Liver (tissue), 9 donors: ENCODE results near the gene PRKN. TPM values are rescaled to one million over a fixed set of nuclear protein-coding genes. Genes with fewer than 3 reads are reported as not detected.

Experiments used
- DNase-seq: peaks from one replicate; pipeline ENCODE4 v3.0.0-alpha.2; 2017; ENCODE audit warnings: low spot score
- H3K27ac ChIP-seq, 2 donors: one replicate each; pipeline ENCODE4 v1.7.0; 2013; ENCODE audit warnings: inconsistent platforms in 2 of 2, low read length in 2 of 2, control low read depth in 1 of 2, low read depth in 1 of 2, mild to moderate bottlenecking in 1 of 2
- H3K27me3 ChIP-seq, 4 donors: one replicate each; pipeline versions ENCODE4 v1.6.1 to v1.7.0; 2013; ENCODE audit warnings: low read length in 3 of 4, inconsistent platforms in 1 of 4, mild to moderate bottlenecking in 1 of 4, moderate library complexity in 1 of 4; ENCODE audit not compliant: control insufficient read depth in 4 of 4, insufficient read depth in 4 of 4
- H3K36me3 ChIP-seq, 4 donors: one replicate each; pipeline versions ENCODE4 v1.6.1 to v1.7.0; 2013; ENCODE audit warnings: low read length in 3 of 4, mild to moderate bottlenecking in 3 of 4, low read depth in 1 of 4, moderate library complexity in 1 of 4; ENCODE audit not compliant: control insufficient read depth in 4 of 4, insufficient read depth in 3 of 4
- H3K4me1 ChIP-seq, 4 donors: one replicate each; pipeline versions ENCODE4 v1.6.1 to v1.7.0; 2013; ENCODE audit warnings: low read length in 3 of 4, mild to moderate bottlenecking in 3 of 4, moderate library complexity in 1 of 4; ENCODE audit not compliant: control insufficient read depth in 4 of 4, insufficient read depth in 4 of 4
- H3K4me3 ChIP-seq, 3 donors: one replicate each; pipeline versions ENCODE4 v1.6.1 to v1.7.0; 2013; ENCODE audit warnings: low read length in 3 of 3, control low read depth in 1 of 3, low read depth in 1 of 3, mild to moderate bottlenecking in 1 of 3
- H3K9ac ChIP-seq, 2 donors: one replicate each; pipeline ENCODE4 v1.7.0; 2013; ENCODE audit warnings: low read length in 2 of 2, mild to moderate bottlenecking in 2 of 2, moderate library complexity in 2 of 2, control low read depth in 1 of 2, low read depth in 1 of 2
- H3K9me3 ChIP-seq, 4 donors: one replicate each; pipeline versions ENCODE4 v1.6.1 to v1.7.0; 2013; ENCODE audit warnings: low read length in 3 of 4; ENCODE audit not compliant: control insufficient read depth in 4 of 4
- EGR1 ChIP-seq, 2 donors: IDR thresholded peaks; 2 replicates each; pipeline ENCODE4 v1.6.1; 2016 to 2018; ENCODE audit warnings: antibody characterized with exemption in 2 of 2, low read depth in 2 of 2
- FOXA1 ChIP-seq: IDR thresholded peaks from 2 replicates; pipeline ENCODE4 v1.6.1; 2016; ENCODE audit warnings: antibody characterized with exemption
- FOXA2 ChIP-seq: IDR thresholded peaks from 2 replicates; pipeline ENCODE4 v1.6.1; 2016; ENCODE audit warnings: antibody characterized with exemption
- GABPA ChIP-seq, 2 donors: IDR thresholded peaks in 1 of 2; conservative IDR thresholded peaks in 1 of 2; 2 replicates each; pipeline ENCODE4 v1.6.1; 2016; ENCODE audit warnings: antibody characterized with exemption in 2 of 2, mild to moderate bottlenecking in 1 of 2, moderate library complexity in 1 of 2
- HNF4A ChIP-seq, 2 donors: conservative IDR thresholded peaks; 2 replicates each; pipeline ENCODE4 v1.6.1; 2016; ENCODE audit warnings: antibody characterized with exemption in 2 of 2, mild to moderate bottlenecking in 2 of 2
- HNF4G ChIP-seq: IDR thresholded peaks from 2 replicates; pipeline ENCODE4 v1.6.1; 2016; ENCODE audit warnings: antibody characterized with exemption
- JUND ChIP-seq, 2 donors: IDR thresholded peaks; 2 replicates each; pipeline ENCODE4 v1.6.1; 2016; ENCODE audit warnings: antibody characterized with exemption in 2 of 2
- RAD21 ChIP-seq, 2 donors: IDR thresholded peaks; 2 replicates each; pipeline ENCODE4 v1.6.1; 2016; ENCODE audit warnings: antibody characterized with exemption in 2 of 2, mild to moderate bottlenecking in 2 of 2
- RXRA ChIP-seq, 2 donors: IDR thresholded peaks; 2 replicates each; pipeline ENCODE4 v1.6.1; 2017 to 2018; ENCODE audit warnings: antibody characterized with exemption in 2 of 2, mild to moderate bottlenecking in 1 of 2
- SP1 ChIP-seq: IDR thresholded peaks from 2 replicates; pipeline ENCODE4 v1.6.1; 2018; ENCODE audit warnings: antibody characterized with exemption, mild to moderate bottlenecking
- TAF1 ChIP-seq: conservative IDR thresholded peaks from 2 replicates; pipeline ENCODE4 v1.6.1; 2016; ENCODE audit warnings: antibody characterized with exemption, mild to moderate bottlenecking
- YY1 ChIP-seq: IDR thresholded peaks from 2 replicates; pipeline ENCODE4 v1.6.1; 2016; ENCODE audit warnings: antibody characterized with exemption, mild to moderate bottlenecking
- WGBS: extraction: QIAGEN DNeasy Blood & Tissue Kit; methylation state at CpG from one replicate; pipeline ENCODE4 v1.1.7; 2013; 5-methylcytosine and 5-hydroxymethylcytosine counted together
- polyA plus RNA-seq, 2 donors: library from polyadenylated mRNA; stranded (reverse) in 1 of 2; unstranded in 1 of 2; fragments of 200-250 nt in 1 of 2; fragments of >200 nt in 1 of 2; fragmentation: Nextera tagmentation in 1 of 2; extraction: Ambion mirVana in 1 of 2; gene quantifications; one replicate each; pipeline versions ENCODE4 v1.2.1 to v1.2.3, GENCODE V29; 2013 to 2015
- total RNA-seq, 2 donors: library from RNA; depleted of rRNA; stranded (reverse); fragments of >200 nt; gene quantifications; one replicate each; pipeline ENCODE4 v1.2.3, GENCODE V29; 2014
- TF ChIP-seq, protein P1 (sequence below): IDR thresholded peaks from 2 replicates; pipeline ENCODE4 v1.6.1; 2016; ENCODE audit warnings: antibody characterized with exemption, mild to moderate bottlenecking
- TF ChIP-seq, protein P2 (sequence below): IDR thresholded peaks from 2 replicates; pipeline ENCODE4 v1.6.1; 2016; ENCODE audit warnings: antibody characterized with exemption
- TF ChIP-seq, protein P3 (sequence below): IDR thresholded peaks from 2 replicates; pipeline ENCODE4 v1.6.1; 2016; ENCODE audit warnings: antibody characterized with exemption
- TF ChIP-seq, protein P4 (sequence below): IDR thresholded peaks from 2 replicates; pipeline ENCODE4 v1.6.1; 2016; ENCODE audit warnings: antibody characterized with exemption
- donor health status: healthy.
- donor health status: healthy.
- donor health status: healthy.
- donor health status: healthy.
- donor health status: healthy.

The PRKN gene
- total and polyA plus RNA-seq, 4 donors: 0.47 to 4.1 (median 3.2) TPM

DNA sequence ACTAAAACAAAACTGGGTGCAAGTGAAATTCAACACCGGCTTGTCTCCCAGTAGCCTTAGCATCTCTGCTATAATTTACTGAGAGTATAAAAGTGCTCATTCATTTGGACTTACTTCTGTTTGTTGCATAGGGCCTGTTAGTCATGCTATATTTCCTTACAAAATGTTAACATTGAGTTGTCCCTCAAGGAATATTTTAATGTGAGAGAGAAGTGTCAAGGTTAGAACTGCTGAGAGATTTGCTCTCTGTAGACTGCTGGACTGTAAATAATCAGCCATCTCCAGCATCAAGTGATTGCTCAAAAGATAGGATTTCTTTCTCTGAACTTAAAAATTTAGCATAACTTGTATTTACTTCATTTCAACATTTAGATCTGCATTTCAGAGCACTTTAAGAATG lies 1125.2 kb downstream of the PRKN start:
- WGBS: 89% methylated on average over 1 of the region's 1 CpG
- H3K27me3 ChIP-seq: no peaks in the 10 kb centered on the region
- no peak overlapping the region for H3K9ac ChIP-seq
- TF ChIP-seq GABPA (IDR thresholded peaks at IDR 0.05 in 1 of 2, conservative IDR thresholded peaks at IDR 0.05 in 1 of 2) (no peak), EGR1 (IDR thresholded peaks at IDR 0.05; ENCODE audit: low read depth in 2 of 2) (no peak), FOXA2 (no peak), RXRA (IDR thresholded peaks at IDR 0.05) (no peak), SP1 (no peak), HNF4A (conservative IDR thresholded peaks at IDR 0.05) (no peak), RAD21 (IDR thresholded peaks at IDR 0.05) (no peak), HNF4G (no peak), YY1 (no peak), TAF1 (no peak), JUND (IDR thresholded peaks at IDR 0.05) (no peak), FOXA1 (no peak)
- TF ChIP-seq, protein P1, sequence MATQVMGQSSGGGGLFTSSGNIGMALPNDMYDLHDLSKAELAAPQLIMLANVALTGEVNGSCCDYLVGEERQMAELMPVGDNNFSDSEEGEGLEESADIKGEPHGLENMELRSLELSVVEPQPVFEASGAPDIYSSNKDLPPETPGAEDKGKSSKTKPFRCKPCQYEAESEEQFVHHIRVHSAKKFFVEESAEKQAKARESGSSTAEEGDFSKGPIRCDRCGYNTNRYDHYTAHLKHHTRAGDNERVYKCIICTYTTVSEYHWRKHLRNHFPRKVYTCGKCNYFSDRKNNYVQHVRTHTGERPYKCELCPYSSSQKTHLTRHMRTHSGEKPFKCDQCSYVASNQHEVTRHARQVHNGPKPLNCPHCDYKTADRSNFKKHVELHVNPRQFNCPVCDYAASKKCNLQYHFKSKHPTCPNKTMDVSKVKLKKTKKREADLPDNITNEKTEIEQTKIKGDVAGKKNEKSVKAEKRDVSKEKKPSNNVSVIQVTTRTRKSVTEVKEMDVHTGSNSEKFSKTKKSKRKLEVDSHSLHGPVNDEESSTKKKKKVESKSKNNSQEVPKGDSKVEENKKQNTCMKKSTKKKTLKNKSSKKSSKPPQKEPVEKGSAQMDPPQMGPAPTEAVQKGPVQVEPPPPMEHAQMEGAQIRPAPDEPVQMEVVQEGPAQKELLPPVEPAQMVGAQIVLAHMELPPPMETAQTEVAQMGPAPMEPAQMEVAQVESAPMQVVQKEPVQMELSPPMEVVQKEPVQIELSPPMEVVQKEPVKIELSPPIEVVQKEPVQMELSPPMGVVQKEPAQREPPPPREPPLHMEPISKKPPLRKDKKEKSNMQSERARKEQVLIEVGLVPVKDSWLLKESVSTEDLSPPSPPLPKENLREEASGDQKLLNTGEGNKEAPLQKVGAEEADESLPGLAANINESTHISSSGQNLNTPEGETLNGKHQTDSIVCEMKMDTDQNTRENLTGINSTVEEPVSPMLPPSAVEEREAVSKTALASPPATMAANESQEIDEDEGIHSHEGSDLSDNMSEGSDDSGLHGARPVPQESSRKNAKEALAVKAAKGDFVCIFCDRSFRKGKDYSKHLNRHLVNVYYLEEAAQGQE: no peak
- TF ChIP-seq, protein P2, sequence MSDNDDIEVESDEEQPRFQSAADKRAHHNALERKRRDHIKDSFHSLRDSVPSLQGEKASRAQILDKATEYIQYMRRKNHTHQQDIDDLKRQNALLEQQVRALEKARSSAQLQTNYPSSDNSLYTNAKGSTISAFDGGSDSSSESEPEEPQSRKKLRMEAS: no peak
- TF ChIP-seq, protein P3, sequence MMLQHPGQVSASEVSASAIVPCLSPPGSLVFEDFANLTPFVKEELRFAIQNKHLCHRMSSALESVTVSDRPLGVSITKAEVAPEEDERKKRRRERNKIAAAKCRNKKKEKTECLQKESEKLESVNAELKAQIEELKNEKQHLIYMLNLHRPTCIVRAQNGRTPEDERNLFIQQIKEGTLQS: no peak
- TF ChIP-seq, protein P4, sequence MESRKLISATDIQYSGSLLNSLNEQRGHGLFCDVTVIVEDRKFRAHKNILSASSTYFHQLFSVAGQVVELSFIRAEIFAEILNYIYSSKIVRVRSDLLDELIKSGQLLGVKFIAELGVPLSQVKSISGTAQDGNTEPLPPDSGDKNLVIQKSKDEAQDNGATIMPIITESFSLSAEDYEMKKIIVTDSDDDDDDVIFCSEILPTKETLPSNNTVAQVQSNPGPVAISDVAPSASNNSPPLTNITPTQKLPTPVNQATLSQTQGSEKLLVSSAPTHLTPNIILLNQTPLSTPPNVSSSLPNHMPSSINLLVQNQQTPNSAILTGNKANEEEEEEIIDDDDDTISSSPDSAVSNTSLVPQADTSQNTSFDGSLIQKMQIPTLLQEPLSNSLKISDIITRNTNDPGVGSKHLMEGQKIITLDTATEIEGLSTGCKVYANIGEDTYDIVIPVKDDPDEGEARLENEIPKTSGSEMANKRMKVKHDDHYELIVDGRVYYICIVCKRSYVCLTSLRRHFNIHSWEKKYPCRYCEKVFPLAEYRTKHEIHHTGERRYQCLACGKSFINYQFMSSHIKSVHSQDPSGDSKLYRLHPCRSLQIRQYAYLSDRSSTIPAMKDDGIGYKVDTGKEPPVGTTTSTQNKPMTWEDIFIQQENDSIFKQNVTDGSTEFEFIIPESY: no peak
- H3K36me3 ChIP-seq: no peaks in the 10 kb centered on the region
- H3K4me1 ChIP-seq: no peaks in the 10 kb centered on the region
- no peak overlapping the region for H3K27ac ChIP-seq
- DNase-seq: no peak
- H3K4me3 ChIP-seq: no peak overlapping the region
- no peaks in the 10 kb centered on the region for H3K9me3 ChIP-seq

DNA sequence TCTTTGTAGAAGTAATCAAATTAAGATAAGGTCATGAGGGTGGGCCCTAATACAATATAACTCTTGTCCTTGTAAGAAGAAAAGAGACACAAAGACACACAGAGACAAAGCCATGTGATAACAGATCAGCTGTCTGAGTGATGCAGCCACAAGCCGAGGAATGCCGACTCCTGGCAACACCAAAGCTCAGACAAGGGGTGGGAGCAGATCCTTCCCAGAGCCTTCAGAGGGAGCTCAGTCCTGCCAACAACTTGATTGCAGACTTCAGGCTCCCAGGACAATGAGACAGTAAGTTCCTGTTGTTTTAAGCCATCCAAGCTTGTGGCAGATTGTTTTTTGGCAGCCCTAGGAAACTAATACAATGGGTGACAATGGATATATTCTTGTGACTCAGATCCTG lies 1128.7 kb downstream of the PRKN start:
- 96% methylated on average over 2 of the region's 2 CpGs for WGBS

More for the DNA sequence above, 1128.7 kb downstream of the PRKN start:
- peaks cover 0 to 6% (median 4%) of the 10 kb centered on the region in 4 donors for H3K9me3 ChIP-seq
- H3K4me1 ChIP-seq: no peaks in the 10 kb centered on the region
- no peaks in the 10 kb centered on the region for H3K27me3 ChIP-seq
- no peak for DNase-seq
- TF ChIP-seq GABPA (IDR thresholded peaks at IDR 0.05 in 1 of 2, conservative IDR thresholded peaks at IDR 0.05 in 1 of 2) (no peak), FOXA2 (no peak), EGR1 (IDR thresholded peaks at IDR 0.05; ENCODE audit: low read depth in 2 of 2) (no peak), HNF4A (conservative IDR thresholded peaks at IDR 0.05) (no peak)
- TF ChIP-seq, protein P2: no peak
- TF ChIP-seq, protein P1: no peak
- H3K4me3 ChIP-seq: no peak overlapping the region
- no peak overlapping the region for H3K9ac ChIP-seq
- no peak overlapping the region for H3K27ac ChIP-seq
- H3K36me3 ChIP-seq: no peaks in the 10 kb centered on the region
